ENCODE measurements around the gene GJC1.

Gene GJC1

GRCh38 chr17:44797802-44798201 is 32.3 kb downstream of the GJC1 start:
- no peak for DNase-seq

GRCh38 chr17:44796731-44797130 is 33.4 kb downstream of the GJC1 start:
- DNase-seq = no peak

GRCh38 chr17:44795928-44796327 is 34.2 kb downstream of the GJC1 start:
- peak; percentile 47 for DNase-seq

- no peak for DNase-seq
These were observed 34.7 kb downstream of the GJC1 start for GRCh38 chr17:44795421-44795820.

- no peak for DNase-seq
These were observed 35.2 kb downstream of the GJC1 start for GRCh38 chr17:44794851-44795413.

GRCh38 chr17:44793885-44794842 is 35.9 kb downstream of the GJC1 start:
- DNase-seq = peak; percentile 88

- no peak for DNase-seq
These were observed 37.8 kb downstream of the GJC1 start for GRCh38 chr17:44792276-44792675.

GRCh38 chr17:44788139-44788538 is 41.9 kb downstream of the GJC1 start:
- DNase-seq = no peak

- DNase-seq = no peak
These were observed 42.7 kb downstream of the GJC1 start for GRCh38 chr17:44787271-44787940.

GRCh38 chr17:44786551-44787081 is 43.5 kb downstream of the GJC1 start:
- DNase-seq = no peak

- no peak for DNase-seq
These were observed 44.2 kb downstream of the GJC1 start for GRCh38 chr17:44785921-44786320.

- no peak for DNase-seq
These were observed 47.7 kb downstream of the GJC1 start for GRCh38 chr17:44782326-44782850.

- DNase-seq = peak; percentile 47
These were observed 48.3 kb downstream of the GJC1 start for GRCh38 chr17:44781551-44782325.

GRCh38 chr17:44780845-44781480 is 49.1 kb downstream of the GJC1 start:
- no peak for DNase-seq

GRCh38 chr17:44780161-44780560 is 49.9 kb downstream of the GJC1 start:
- DNase-seq = no peak

GRCh38 chr17:44779211-44780025 is 50.7 kb downstream of the GJC1 start:
- peak; percentile 89 for DNase-seq

- no peak for DNase-seq
These were observed 51.4 kb downstream of the GJC1 start for GRCh38 chr17:44778656-44779210.

- DNase-seq = no peak
These were observed 52.4 kb downstream of the GJC1 start for GRCh38 chr17:44777394-44778348.

GRCh38 chr17:44776628-44777393 is 53.3 kb downstream of the GJC1 start:
- no peak for DNase-seq
